ENCODE measurements around the gene ZNF784. TPM values are rescaled to one million over a fixed set of nuclear protein-coding genes. Genes with fewer than 3 reads are reported as not detected.

The ZNF784 gene
- total RNA-seq, 2 experiments from 2014 or later = 5.2 to 5.3 TPM

- no peaks in the 10 kb centered on the region for H3K27me3 Mint-ChIP-seq (ENCODE audit: low read depth)
- H3K9me3 Mint-ChIP-seq (ENCODE audit: insufficient read depth) = no peaks in the 10 kb centered on the region
- peaks cover 71% of the 10 kb centered on the region for H3K36me3 Mint-ChIP-seq (ENCODE audit: low read depth)
- H3K27ac Mint-ChIP-seq = no peak overlapping the region
- no peak for DNase-seq
- H3K4me1 Mint-ChIP-seq (ENCODE audit: low read depth) = peaks cover 18% of the 10 kb centered on the region
- ChIA-PET CTCF (interaction anchor here (0.7 to 2.1 kb wide), 2 partner anchors 13 to 58 kb away, joined by 6 read pairs; no protein-coding TSS in a partner anchor), POLR2A (interaction anchor here (1.4 kb wide), 1 partner anchor 13 kb away, joined by 6 read pairs; the partner anchor contains the start of gene U2AF2)
- ATAC-seq = no peak
- H3K4me3 Mint-ChIP-seq = no peak overlapping the region
These were observed 42.6 kb upstream of the ZNF784 start for GRCh38 chr19:55667006-55667381.

DNA sequence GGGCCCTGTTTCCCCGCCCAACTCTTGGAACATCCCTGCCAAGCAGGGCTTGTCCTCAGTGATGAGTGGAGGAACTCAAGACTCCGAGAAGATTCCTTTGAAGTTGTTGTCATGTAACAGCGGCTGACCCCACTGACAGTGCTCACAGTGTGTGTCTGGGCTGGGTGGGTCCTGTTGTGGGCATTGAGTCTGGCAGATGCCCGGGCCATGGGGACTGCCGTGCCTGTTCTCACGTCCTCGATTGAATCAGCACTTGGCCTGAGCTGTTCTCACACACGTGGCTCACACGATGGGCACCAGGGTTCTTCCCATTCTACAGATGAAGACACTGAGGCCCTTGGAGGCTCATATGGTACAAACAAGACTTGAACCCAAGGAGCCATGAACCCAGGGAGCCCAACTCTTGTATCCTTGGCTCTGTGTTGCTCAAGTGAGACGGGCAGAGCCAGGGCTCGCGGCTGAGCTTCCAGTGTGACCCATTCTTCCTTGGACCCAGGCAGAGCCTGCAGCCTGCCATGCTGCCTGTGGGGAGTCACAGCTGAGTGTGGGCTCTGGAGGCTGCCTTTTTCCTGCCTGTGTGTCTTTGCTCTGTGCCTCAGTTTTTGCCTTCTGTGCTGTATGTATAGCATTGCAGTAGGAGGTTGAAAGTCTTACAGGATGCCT is 42.1 kb upstream of the ZNF784 start:
- no peak for DNase-seq
- H3K27ac Mint-ChIP-seq = no peak overlapping the region

DNA sequence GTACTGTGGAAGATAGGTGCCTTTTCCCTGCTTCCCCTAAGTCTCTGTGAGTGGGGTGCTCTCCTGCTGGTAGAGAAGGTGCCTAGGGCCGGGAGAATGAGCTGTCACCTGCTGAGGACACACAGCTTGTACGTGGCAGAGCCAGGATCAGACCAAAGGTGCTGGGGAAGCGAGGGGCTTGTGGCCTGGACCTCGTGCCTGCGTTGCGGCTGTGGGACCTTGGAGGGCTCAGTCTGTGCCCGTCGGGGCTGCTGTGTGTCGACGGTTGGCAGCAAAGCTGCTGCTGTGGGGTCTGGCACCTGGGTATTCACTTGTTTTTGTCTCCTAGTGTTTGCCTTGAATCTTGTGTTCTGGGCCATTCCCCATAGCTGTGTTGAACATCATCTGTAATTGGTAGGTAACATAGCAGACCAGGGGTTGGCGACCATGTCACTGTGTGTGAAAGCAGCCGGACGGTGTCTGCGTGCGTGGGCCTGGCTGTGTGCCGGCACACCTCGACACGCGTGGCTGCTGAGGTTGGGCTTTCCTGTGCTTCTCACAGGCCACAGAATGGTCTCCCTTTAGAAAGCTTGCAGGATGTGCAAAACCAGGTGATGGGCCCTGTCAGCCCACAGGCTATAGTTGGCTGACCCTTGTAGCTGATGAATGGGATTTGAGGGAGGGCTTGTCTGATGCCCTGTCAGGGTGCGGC is 39.6 kb upstream of the ZNF784 start:
- ChIA-PET CTCF (no interaction called here), POLR2A (no interaction called here)
- Mint-ChIP-seq H3K27ac (no peak overlapping the region), H3K27me3 (ENCODE audit: low read depth) (no peaks in the 10 kb centered on the region), H3K36me3 (ENCODE audit: low read depth) (peaks cover 72% of the 10 kb centered on the region), H3K4me3 (no peak overlapping the region), H3K9me3 (ENCODE audit: insufficient read depth) (no peaks in the 10 kb centered on the region), H3K4me1 (ENCODE audit: low read depth) (peaks cover 22% of the 10 kb centered on the region)
- ATAC-seq (no peak), DNase-seq (no peak)

More for the DNA sequence above, 42.1 kb upstream of the ZNF784 start:
- Mint-ChIP-seq H3K4me1 (ENCODE audit: low read depth) (peaks cover 21% of the 10 kb centered on the region), H3K27me3 (ENCODE audit: low read depth) (no peaks in the 10 kb centered on the region), H3K36me3 (ENCODE audit: low read depth) (peaks cover 74% of the 10 kb centered on the region), H3K4me3 (no peak overlapping the region), H3K9me3 (ENCODE audit: insufficient read depth) (no peaks in the 10 kb centered on the region)
- ChIA-PET POLR2A (interaction anchor here (1.4 kb wide), 1 partner anchor 12 kb away, joined by 6 read pairs; the partner anchor contains the start of gene U2AF2), CTCF (interaction anchor here (2.1 kb wide), 1 partner anchor 12 kb away, joined by 6 read pairs; no protein-coding TSS in a partner anchor)
- ATAC-seq = no peak

DNA sequence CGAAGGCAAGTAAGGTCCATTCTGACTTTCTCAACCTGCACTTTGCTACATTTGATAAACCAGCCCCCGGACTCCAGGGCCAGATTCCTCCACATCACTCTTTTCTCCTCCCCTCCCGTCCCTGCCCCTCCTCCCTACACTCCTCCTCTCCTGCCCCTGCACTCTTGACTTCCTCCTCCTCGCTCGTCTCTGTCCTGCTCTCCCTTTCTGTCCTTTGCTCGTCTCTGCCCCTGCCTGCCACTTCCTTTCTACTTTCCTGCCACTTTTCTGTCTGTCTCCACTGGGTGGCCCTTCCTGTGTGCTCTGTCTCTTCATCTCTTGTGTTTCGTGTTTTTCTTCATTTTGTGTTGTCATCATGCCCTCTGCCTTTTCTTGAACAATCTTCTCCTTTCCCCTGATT is 37.5 kb upstream of the ZNF784 start:
- Mint-ChIP-seq H3K36me3 (ENCODE audit: low read depth) (peaks cover 73% of the 10 kb centered on the region), H3K9me3 (ENCODE audit: insufficient read depth) (no peaks in the 10 kb centered on the region), H3K27ac (peak overlapping the region; percentile 70), H3K4me3 (no peak overlapping the region), H3K4me1 (ENCODE audit: low read depth) (peaks cover 40% of the 10 kb centered on the region), H3K27me3 (ENCODE audit: low read depth) (no peaks in the 10 kb centered on the region)
- no peak for ATAC-seq
- POLR2A ChIA-PET = no interaction called here
- CTCF ChIA-PET = no interaction called here
- DNase-seq = no peak

GRCh38 chr19:55660991-55661390 is 36.6 kb upstream of the ZNF784 start:
- no peak for ATAC-seq
- peaks cover 75% of the 10 kb centered on the region for H3K36me3 Mint-ChIP-seq (ENCODE audit: low read depth)
- H3K4me3 Mint-ChIP-seq = no peak overlapping the region
- peaks cover 48% of the 10 kb centered on the region for H3K4me1 Mint-ChIP-seq (ENCODE audit: low read depth)
- CTCF ChIA-PET = no interaction called here
- POLR2A ChIA-PET = no interaction called here
- no peak overlapping the region for H3K27ac Mint-ChIP-seq
- H3K27me3 Mint-ChIP-seq (ENCODE audit: low read depth) = no peaks in the 10 kb centered on the region
- no peaks in the 10 kb centered on the region for H3K9me3 Mint-ChIP-seq (ENCODE audit: insufficient read depth)
- no peak for DNase-seq

GRCh38 chr19:55660404-55660803 is 36.0 kb upstream of the ZNF784 start:
- Mint-ChIP-seq H3K4me1 (ENCODE audit: low read depth) (peaks cover 51% of the 10 kb centered on the region), H3K36me3 (ENCODE audit: low read depth) (peaks cover 78% of the 10 kb centered on the region), H3K4me3 (no peak overlapping the region), H3K27ac (no peak overlapping the region), H3K9me3 (ENCODE audit: insufficient read depth) (no peaks in the 10 kb centered on the region), H3K27me3 (ENCODE audit: low read depth) (no peaks in the 10 kb centered on the region)
- ChIA-PET CTCF (no interaction called here), POLR2A (no interaction called here)
- ATAC-seq (no peak), DNase-seq (no peak)

DNA sequence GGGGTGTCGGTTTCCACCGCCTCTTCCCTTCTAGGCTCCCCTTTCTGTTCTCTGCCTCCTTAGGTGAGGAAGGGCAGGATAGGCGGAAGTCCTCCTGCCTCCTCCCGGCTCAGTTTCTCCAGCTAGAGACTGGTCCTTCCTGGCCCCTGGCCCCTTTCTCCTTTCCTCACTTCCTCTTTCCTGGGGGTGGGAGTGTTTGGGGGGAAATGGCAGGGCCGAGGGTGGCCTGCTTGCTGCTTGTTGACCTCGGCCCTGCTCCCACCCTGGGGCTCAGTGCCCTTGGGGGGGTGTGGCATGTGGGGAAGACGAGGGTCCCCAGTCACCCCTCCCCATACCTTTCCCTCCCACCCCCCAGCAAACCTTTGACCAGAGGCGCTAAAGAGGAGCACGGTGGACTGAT is 35.5 kb upstream of the ZNF784 start:
- H3K27me3 Mint-ChIP-seq (ENCODE audit: low read depth) = no peaks in the 10 kb centered on the region
- POLR2A ChIA-PET = no interaction called here
- no peak for DNase-seq
- ATAC-seq = no peak
- H3K27ac Mint-ChIP-seq = peak overlapping the region; percentile 39
- CTCF ChIA-PET = no interaction called here
- no peak overlapping the region for H3K4me3 Mint-ChIP-seq
- peaks cover 51% of the 10 kb centered on the region for H3K4me1 Mint-ChIP-seq (ENCODE audit: low read depth)
- no peaks in the 10 kb centered on the region for H3K9me3 Mint-ChIP-seq (ENCODE audit: insufficient read depth)
- H3K36me3 Mint-ChIP-seq (ENCODE audit: low read depth) = peaks cover 76% of the 10 kb centered on the region

DNA sequence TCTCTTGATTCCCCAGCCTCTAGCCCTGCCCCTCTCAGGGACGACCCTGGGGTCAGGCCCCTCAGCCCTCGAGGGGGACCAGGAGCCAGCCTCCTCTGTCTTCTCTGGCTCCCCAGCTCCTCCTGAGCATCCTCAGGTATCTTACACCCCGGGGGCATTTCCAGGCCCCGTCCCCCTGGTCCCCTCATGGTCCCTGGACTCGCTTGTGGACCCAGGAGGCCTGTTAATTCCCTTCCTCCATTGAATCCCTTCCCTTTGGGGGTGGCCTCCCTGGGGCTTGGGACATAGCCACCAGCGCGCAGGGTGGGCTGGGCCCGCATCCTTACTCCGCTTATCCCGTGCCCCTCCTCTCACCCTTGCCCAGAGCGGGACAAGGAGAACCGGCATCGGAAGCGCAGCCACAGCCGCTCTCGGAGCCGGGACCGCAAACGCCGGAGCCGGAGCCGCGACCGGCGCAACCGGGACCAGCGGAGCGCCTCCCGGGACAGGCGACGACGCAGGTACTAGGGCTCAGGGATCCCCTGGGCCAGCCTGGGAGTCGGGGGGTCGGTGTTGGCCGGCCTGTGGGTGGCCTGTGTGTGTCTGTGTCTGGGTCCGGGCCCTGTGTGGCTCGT is 34.6 kb upstream of the ZNF784 start:
- DNase-seq = no peak
- H3K27me3 Mint-ChIP-seq (ENCODE audit: low read depth) = no peaks in the 10 kb centered on the region
- POLR2A ChIA-PET = interaction anchor here (0.7 kb wide), 1 partner anchor 26 kb away, joined by 3 read pairs; no protein-coding TSS in a partner anchor
- no peaks in the 10 kb centered on the region for H3K9me3 Mint-ChIP-seq (ENCODE audit: insufficient read depth)
- peak overlapping the region; percentile 67 for H3K27ac Mint-ChIP-seq
- H3K4me3 Mint-ChIP-seq = no peak overlapping the region
- no peak for ATAC-seq
- CTCF ChIA-PET = no interaction called here
- H3K4me1 Mint-ChIP-seq (ENCODE audit: low read depth) = peaks cover 51% of the 10 kb centered on the region
- H3K36me3 Mint-ChIP-seq (ENCODE audit: low read depth) = peaks cover 72% of the 10 kb centered on the region

- H3K4me3 Mint-ChIP-seq = peak overlapping the region; percentile 83
- peaks cover 58% of the 10 kb centered on the region for H3K36me3 Mint-ChIP-seq (ENCODE audit: low read depth)
- H3K27me3 Mint-ChIP-seq (ENCODE audit: low read depth) = no peaks in the 10 kb centered on the region
- no peaks in the 10 kb centered on the region for H3K9me3 Mint-ChIP-seq (ENCODE audit: insufficient read depth)
- peaks cover 48% of the 10 kb centered on the region for H3K4me1 Mint-ChIP-seq (ENCODE audit: low read depth)
- DNase-seq (no peak), ATAC-seq (no peak)
- ChIA-PET POLR2A (interaction anchor here (1.1 to 1.3 kb wide), 2 partner anchors 15 to 30 kb away, joined by 3 read pairs; no protein-coding TSS in a partner anchor), CTCF (interaction anchor here (0.7 to 1.6 kb wide), 4 partner anchors 14 to 196 kb away, joined by 3 to 9 read pairs (median 3); partner anchors contain the start of gene ISOC2)
- H3K27ac Mint-ChIP-seq = peak overlapping the region; percentile 76
These were observed 32.8 kb upstream of the ZNF784 start for GRCh38 chr19:55656988-55657747.

DNA sequence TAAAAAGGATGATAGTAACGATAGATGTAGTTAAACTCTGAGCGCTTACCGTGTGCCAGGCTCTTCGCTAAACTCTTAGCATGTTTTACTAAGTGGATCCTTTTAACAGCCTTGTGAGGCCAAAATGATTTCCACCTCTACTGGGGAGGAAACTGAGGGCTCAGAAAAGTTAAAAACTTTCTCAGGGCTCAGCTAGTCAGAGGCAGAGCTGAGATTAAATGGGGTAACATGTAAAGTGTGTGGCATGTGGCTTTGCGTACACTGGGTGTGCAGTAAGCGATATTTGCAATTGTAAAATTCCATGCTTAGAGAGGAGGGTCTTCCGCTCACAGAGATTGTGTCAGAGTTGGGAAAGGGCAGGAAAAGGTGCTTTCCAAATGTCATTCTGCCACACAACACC is 32.2 kb upstream of the ZNF784 start:
- Mint-ChIP-seq H3K27ac (peak overlapping the region; percentile 97), H3K27me3 (ENCODE audit: low read depth) (no peaks in the 10 kb centered on the region), H3K4me3 (peak overlapping the region; percentile 83), H3K36me3 (ENCODE audit: low read depth) (peaks cover 54% of the 10 kb centered on the region), H3K4me1 (ENCODE audit: low read depth) (peaks cover 43% of the 10 kb centered on the region), H3K9me3 (ENCODE audit: insufficient read depth) (no peaks in the 10 kb centered on the region)
- ChIA-PET POLR2A (interaction anchor here (1.3 kb wide), 1 partner anchor 16 kb away, joined by 3 read pairs; no protein-coding TSS in a partner anchor), CTCF (interaction anchor here (0.7 to 1.6 kb wide), 5 partner anchors 15 to 195 kb away, joined by 3 to 9 read pairs (median 3); partner anchors contain the start of gene ISOC2)
- DNase-seq (no peak), ATAC-seq (no peak)

DNA sequence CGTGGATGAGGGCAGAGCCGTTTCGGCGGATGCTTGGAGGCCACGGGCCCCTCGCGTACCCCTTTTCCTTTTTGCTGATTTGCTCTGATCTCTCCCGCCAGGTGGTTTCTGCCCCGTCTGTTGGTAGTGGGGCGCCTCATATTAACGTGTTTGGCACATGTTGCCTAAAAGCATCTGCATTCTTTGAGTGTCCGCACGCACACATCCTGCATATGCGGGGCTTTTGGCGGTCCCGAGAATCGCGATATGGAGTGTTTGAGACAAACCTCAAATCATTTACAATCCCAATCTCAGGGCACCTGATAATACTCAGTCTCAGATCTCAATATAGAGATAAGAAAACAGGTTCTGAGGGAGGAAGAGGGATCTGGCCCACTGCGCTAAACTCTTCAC is 31.3 kb upstream of the ZNF784 start:
- Mint-ChIP-seq H3K4me3 (peak overlapping the region; percentile 83), H3K27me3 (ENCODE audit: low read depth) (no peaks in the 10 kb centered on the region), H3K4me1 (ENCODE audit: low read depth) (peaks cover 41% of the 10 kb centered on the region), H3K27ac (peak overlapping the region; percentile 97), H3K9me3 (ENCODE audit: insufficient read depth) (no peaks in the 10 kb centered on the region), H3K36me3 (ENCODE audit: low read depth) (peaks cover 47% of the 10 kb centered on the region)
- ChIA-PET CTCF (interaction anchor here (1.0 kb wide), 1 partner anchor 23 kb away, joined by 7 read pairs; no protein-coding TSS in a partner anchor), POLR2A (no interaction called here)
- DNase-seq = no peak
- no peak for ATAC-seq

Measured in activated CD8-positive, alpha-beta T cell treated with anti-CD3 and anti-CD28 coated beads, Interleukin-2, amount 10 ng/mL, durations not matched to agents 7 days and 5 days (primary cell).